ENCODE measurements around the gene CARS2. TPM values are rescaled to one million over a fixed set of nuclear protein-coding genes. Genes with fewer than 3 reads are reported as not detected.
A peak's percentile ranks its signal among the peaks of the same experiment; 100 is the strongest.
"Not testable (repeated sequence)": the region's sequence is repeated elsewhere in the genome, so short reads cannot be mapped to it uniquely, and the experiment has no call there.

The CARS2 gene
- total RNA-seq, 6 experiments from 2014 or later = 50.1 to 68.0 (median 52.9) TPM

- H3K36me3 Mint-ChIP-seq (ENCODE audit: low read depth) = peaks cover 27% of the 10 kb centered on the region
These were observed 69.9 kb downstream of the CARS2 start for GRCh38 chr13:110636053-110636475.

GRCh38 chr13:110635405-110636002, 70.4 kb downstream of the CARS2 start:
- Mint-ChIP-seq H3K9me3 (no peaks in the 10 kb centered on the region), H3K4me3 (no peak overlapping the region), H3K36me3 (ENCODE audit: low read depth) (peaks cover 21% of the 10 kb centered on the region), H3K27ac (no peak overlapping the region; the same call in 1 of the 2 replicates), H3K27me3 (ENCODE audit: insufficient read depth) (peaks cover 6% of the 10 kb centered on the region), H3K4me1 (ENCODE audit: low read depth) (peaks cover 12% of the 10 kb centered on the region; the same call in 1 of the 2 replicates)
- no peak for TF ChIP-seq CTCF (IDR thresholded peaks at IDR 0.05)
- DNase-seq = no peak

More at GRCh38 chr13:110636053-110636475, 69.9 kb downstream of the CARS2 start:
- Mint-ChIP-seq H3K9me3 (no peaks in the 10 kb centered on the region), H3K4me3 (no peak overlapping the region), H3K27me3 (ENCODE audit: insufficient read depth) (peaks cover 4% of the 10 kb centered on the region), H3K4me1 (ENCODE audit: low read depth) (peaks cover 12% of the 10 kb centered on the region; the same call in 1 of the 2 replicates), H3K27ac (no peak overlapping the region)
- no peak for TF ChIP-seq CTCF (IDR thresholded peaks at IDR 0.05)
- no peak for DNase-seq

- TF ChIP-seq CTCF (IDR thresholded peaks at IDR 0.05) = no peak
- H3K27ac Mint-ChIP-seq = peak overlapping the region; percentile 62
- peak; percentile 12 for DNase-seq
- H3K4me3 Mint-ChIP-seq = no peak overlapping the region
- no peaks in the 10 kb centered on the region for H3K9me3 Mint-ChIP-seq
- H3K36me3 Mint-ChIP-seq (ENCODE audit: low read depth) = peaks cover 12% of the 10 kb centered on the region
- H3K4me1 Mint-ChIP-seq (ENCODE audit: low read depth) = peaks cover 12% of the 10 kb centered on the region; the same call in 1 of the 2 replicates
- H3K27me3 Mint-ChIP-seq (ENCODE audit: insufficient read depth) = peaks cover 6% of the 10 kb centered on the region
These were observed 71.4 kb downstream of the CARS2 start for GRCh38 chr13:110634558-110634957.

- DNase-seq = no peak
- no peak for TF ChIP-seq CTCF (IDR thresholded peaks at IDR 0.05)
- Mint-ChIP-seq H3K4me3 (no peak overlapping the region), H3K27ac (no peak overlapping the region), H3K36me3 (ENCODE audit: low read depth) (peaks cover 10% of the 10 kb centered on the region), H3K9me3 (no peaks in the 10 kb centered on the region), H3K4me1 (ENCODE audit: low read depth) (peaks cover 12% of the 10 kb centered on the region; the same call in 1 of the 2 replicates), H3K27me3 (ENCODE audit: insufficient read depth) (peaks cover 4% of the 10 kb centered on the region)
These were observed 72.1 kb downstream of the CARS2 start for GRCh38 chr13:110633776-110634175.

- not testable (repeated sequence) for H3K27ac Mint-ChIP-seq; H3K9me3 Mint-ChIP-seq; H3K4me3 Mint-ChIP-seq; H3K27me3 Mint-ChIP-seq (ENCODE audit: insufficient read depth); DNase-seq
- H3K36me3 Mint-ChIP-seq (ENCODE audit: low read depth) = peaks cover 18% of the 10 kb centered on the region
- H3K4me1 Mint-ChIP-seq (ENCODE audit: low read depth) = peaks cover 12% of the 10 kb centered on the region; the same call in 1 of the 2 replicates
These were observed 73.7 kb downstream of the CARS2 start for GRCh38 chr13:110632255-110632654.

- H3K4me1 Mint-ChIP-seq (ENCODE audit: low read depth) = peaks cover 12% of the 10 kb centered on the region; the same call in 1 of the 2 replicates
- peaks cover 19% of the 10 kb centered on the region for H3K36me3 Mint-ChIP-seq (ENCODE audit: low read depth)
- no peak overlapping the region for H3K27ac Mint-ChIP-seq
- no peak overlapping the region for H3K4me3 Mint-ChIP-seq
- peaks cover 5% of the 10 kb centered on the region; the same call in 1 of the 2 replicates for H3K27me3 Mint-ChIP-seq (ENCODE audit: insufficient read depth)
- DNase-seq = no peak
- H3K9me3 Mint-ChIP-seq = no peaks in the 10 kb centered on the region
- no peak for TF ChIP-seq CTCF (IDR thresholded peaks at IDR 0.05)
These were observed 75.3 kb downstream of the CARS2 start for GRCh38 chr13:110630566-110631119.
